Stimulated activated naive CD8-positive, alpha-beta T cell treated with anti-CD3 and anti-CD28 coated beads, Interleukin-15, amount 100 ng/mL, for 72 hours (primary cell): Measurements from ENCODE around the gene NSL1.
A peak's percentile ranks its signal among the peaks of the same experiment; 100 is the strongest.
"Not testable (repeated sequence)": the region's sequence is repeated elsewhere in the genome, so short reads cannot be mapped to it uniquely, and the experiment has no call there.

Experiments
- ATAC-seq: fragments of 150-1000 bp; cut with Tn5 transposase; 2 replicates; pipeline ENCODE4 v1.10.0; 2021; ENCODE audit warnings: mild to moderate bottlenecking, moderate library complexity
- DNase-seq, 2 donors: peaks; one replicate each; pipeline ENCODE4 v3.0.0; 2021 to 2022
- H3K27ac Mint-ChIP-seq, 2 donors: one replicate each; pipeline ENCODE4 v1.8.0; 2022; ENCODE audit warnings: mild to moderate bottlenecking in 2 of 2, mixed read lengths in 2 of 2, moderate library complexity in 2 of 2
- H3K27me3 Mint-ChIP-seq: one replicate; pipeline ENCODE4 v1.8.0; 2022; ENCODE audit warnings: mixed read lengths
- H3K4me1 Mint-ChIP-seq: one replicate; pipeline ENCODE4 v1.8.0; 2022; ENCODE audit warnings: mild to moderate bottlenecking, mixed read lengths
- H3K4me3 Mint-ChIP-seq, 2 donors: one replicate each; pipeline ENCODE4 v1.8.0; 2022; ENCODE audit warnings: mild to moderate bottlenecking in 2 of 2, mixed read lengths in 2 of 2, moderate library complexity in 1 of 2
- H3K9me3 Mint-ChIP-seq, 2 donors: one replicate each; pipeline ENCODE4 v1.8.0; 2022; ENCODE audit warnings: mixed read lengths in 2 of 2

NSL1 gene

GRCh38 chr1:212797681-212798080, 6.1 kb upstream of the NSL1 start:
- DNase-seq = no peak
- peaks cover 19% of the 10 kb centered on the region for H3K4me1 Mint-ChIP-seq
- H3K27me3 Mint-ChIP-seq = no peaks in the 10 kb centered on the region
- no peak overlapping the region for H3K27ac Mint-ChIP-seq
- ATAC-seq = no peak
- H3K4me3 Mint-ChIP-seq = no peak overlapping the region
- H3K9me3 Mint-ChIP-seq = peaks cover 0 to 6% of the 10 kb centered on the region in 2 donors

DNA sequence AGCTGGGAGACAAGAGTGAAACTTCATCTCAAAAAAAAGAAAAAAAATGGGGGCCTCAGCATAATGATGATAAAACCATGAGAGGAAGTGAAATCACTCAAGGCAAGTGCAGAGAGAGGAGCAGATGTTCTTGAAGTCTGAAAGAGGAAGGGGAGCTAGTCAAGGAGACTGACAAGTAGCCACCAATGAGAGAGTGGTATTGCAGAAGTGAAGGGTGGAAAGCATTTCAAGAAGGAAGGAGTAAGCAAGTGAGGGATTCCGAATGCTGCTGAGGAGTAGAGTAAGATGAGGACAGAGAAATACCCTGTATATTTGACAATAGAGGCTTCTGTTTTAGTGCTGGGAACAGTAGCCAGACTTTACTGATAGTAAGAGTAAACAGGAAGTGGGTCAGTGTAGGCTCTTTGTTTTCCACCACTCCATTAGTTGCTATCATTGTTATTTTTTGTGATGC, 3.0 kb upstream of the NSL1 start:
- no peak for ATAC-seq
- DNase-seq = no peak
- Mint-ChIP-seq H3K27ac (no peak overlapping the region), H3K27me3 (no peaks in the 10 kb centered on the region), H3K4me1 (peaks cover 35% of the 10 kb centered on the region), H3K4me3 (no peak overlapping the region), H3K9me3 (peaks cover 0 to 6% of the 10 kb centered on the region in 2 donors)

GRCh38 chr1:212792396-212792908, 875 bp upstream of the NSL1 start:
- DNase-seq (no peak), ATAC-seq (no peak)
- H3K9me3 Mint-ChIP-seq = peaks cover 0 to 6% of the 10 kb centered on the region in 2 donors
- H3K27ac Mint-ChIP-seq = peak overlapping the region; percentile 98 to 99
- peaks cover 43% of the 10 kb centered on the region for H3K4me1 Mint-ChIP-seq
- peak overlapping the region; percentile 99 to 100 for H3K4me3 Mint-ChIP-seq
- no peaks in the 10 kb centered on the region for H3K27me3 Mint-ChIP-seq

DNA sequence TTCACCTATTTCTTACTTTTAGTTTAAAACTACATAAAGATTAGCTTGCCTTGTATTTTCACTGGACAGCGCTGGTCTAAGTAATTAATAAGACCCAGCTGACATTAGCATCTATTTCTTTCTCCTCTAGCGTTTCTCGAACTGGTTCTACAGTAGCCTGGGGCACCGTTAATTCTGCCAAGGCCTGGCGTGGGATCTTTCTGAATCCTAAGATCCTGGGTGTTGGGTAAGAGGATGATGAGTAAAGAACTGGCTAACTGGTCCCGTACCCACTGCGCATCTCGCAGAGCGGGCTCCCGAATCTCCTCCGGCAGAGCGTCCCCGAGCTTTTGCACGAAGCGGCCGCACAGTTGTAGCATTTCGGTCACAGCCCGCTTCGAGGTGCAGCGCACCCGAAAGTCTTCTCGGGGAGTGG, 309 bp downstream of the NSL1 start:
- H3K27ac Mint-ChIP-seq = peak overlapping the region; percentile 98 to 99
- H3K9me3 Mint-ChIP-seq = peaks cover 0 to 6% of the 10 kb centered on the region in 2 donors
- DNase-seq = no peak
- peak; percentile 82 for ATAC-seq
- no peaks in the 10 kb centered on the region for H3K27me3 Mint-ChIP-seq
- peak overlapping the region; percentile 99 to 100 for H3K4me3 Mint-ChIP-seq
- H3K4me1 Mint-ChIP-seq = peaks cover 43% of the 10 kb centered on the region

DNA sequence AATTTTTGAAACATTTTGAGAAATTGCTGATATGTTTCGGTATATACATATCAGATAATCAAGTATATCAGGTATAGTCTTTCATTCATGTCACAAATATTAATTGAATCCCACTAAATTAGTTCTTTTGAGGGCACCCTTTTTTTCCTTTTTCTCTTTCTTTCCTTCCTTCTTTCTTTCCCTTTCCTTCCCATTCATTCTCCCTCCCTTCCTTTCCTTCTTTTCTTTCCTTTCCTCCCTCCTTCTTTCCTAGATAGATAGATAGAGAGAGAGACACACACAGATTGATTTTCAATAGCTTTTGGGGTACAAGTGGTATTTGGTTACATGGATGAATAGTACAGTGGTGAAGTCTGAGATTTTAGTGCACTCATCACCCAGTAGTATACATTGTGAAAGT, 5.7 kb downstream of the NSL1 start:
- no peak overlapping the region for H3K27ac Mint-ChIP-seq

DNA sequence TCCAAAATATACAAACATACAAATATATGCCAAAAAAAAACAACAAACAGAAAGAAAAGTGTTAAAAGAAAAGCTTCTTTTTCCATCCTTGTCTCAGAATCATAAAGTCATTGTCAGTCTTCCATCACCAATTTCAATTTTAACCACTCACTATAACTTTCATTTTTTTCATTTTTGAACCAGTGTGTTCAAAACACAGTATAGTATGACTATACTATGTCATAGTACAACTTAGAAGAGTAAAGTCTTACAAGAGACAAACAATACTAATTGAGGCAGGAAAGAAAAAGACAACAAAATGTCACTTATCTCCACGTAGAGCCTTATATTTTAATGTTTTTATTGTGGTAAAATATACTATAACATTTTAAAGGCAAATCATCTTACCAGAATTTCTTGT, 7.6 kb downstream of the NSL1 start:
- Mint-ChIP-seq H3K4me1 (peaks cover 19% of the 10 kb centered on the region), H3K9me3 (no peaks in the 10 kb centered on the region), H3K27me3 (no peaks in the 10 kb centered on the region), H3K27ac (no peak overlapping the region), H3K4me3 (no peak overlapping the region)
- DNase-seq (no peak), ATAC-seq (no peak)

More for the DNA sequence above, 5.7 kb downstream of the NSL1 start:
- H3K27me3 Mint-ChIP-seq = no peaks in the 10 kb centered on the region
- H3K9me3 Mint-ChIP-seq = no peaks in the 10 kb centered on the region
- H3K4me1 Mint-ChIP-seq = peaks cover 31% of the 10 kb centered on the region
- no peak overlapping the region for H3K4me3 Mint-ChIP-seq
- no peak for DNase-seq
- no peak for ATAC-seq

- ATAC-seq = peak; percentile 37
- DNase-seq = no peak
- H3K27ac Mint-ChIP-seq = no peak overlapping the region
- H3K9me3 Mint-ChIP-seq = no peaks in the 10 kb centered on the region
- peaks cover 12% of the 10 kb centered on the region for H3K4me1 Mint-ChIP-seq
- no peaks in the 10 kb centered on the region for H3K27me3 Mint-ChIP-seq
- H3K4me3 Mint-ChIP-seq = no peak overlapping the region
These were observed 9.0 kb downstream of the NSL1 start for GRCh38 chr1:212782422-212783154.

DNA sequence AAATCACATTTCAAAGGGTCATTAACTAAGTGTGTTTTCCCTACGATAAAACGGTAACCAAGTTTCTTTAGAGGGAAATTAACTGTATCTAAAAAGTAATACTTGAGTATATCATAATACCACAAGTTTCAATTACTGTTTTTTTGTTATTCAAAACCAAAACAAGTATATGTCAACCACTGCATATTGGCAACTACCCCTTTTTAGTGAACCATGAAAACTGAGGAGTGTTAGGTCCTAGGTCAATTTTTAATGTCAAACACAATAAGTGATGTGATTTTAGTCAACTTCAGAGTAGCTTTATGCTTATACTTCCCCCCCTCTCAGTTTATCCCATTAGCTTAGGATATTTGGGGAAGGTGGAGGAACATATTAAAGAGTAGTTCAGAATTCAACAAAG, 10.4 kb downstream of the NSL1 start:
- Mint-ChIP-seq H3K4me3 (no peak overlapping the region), H3K27me3 (no peaks in the 10 kb centered on the region), H3K4me1 (peaks cover 12% of the 10 kb centered on the region), H3K9me3 (no peaks in the 10 kb centered on the region), H3K27ac (no peak overlapping the region)
- DNase-seq (no peak), ATAC-seq (no peak)

- DNase-seq (no peak), ATAC-seq (no peak)
- Mint-ChIP-seq H3K27ac (no peak overlapping the region), H3K4me3 (no peak overlapping the region), H3K4me1 (peaks cover 12% of the 10 kb centered on the region), H3K9me3 (no peaks in the 10 kb centered on the region), H3K27me3 (no peaks in the 10 kb centered on the region)
These were observed 10.8 kb downstream of the NSL1 start for GRCh38 chr1:212780759-212781158.

DNA sequence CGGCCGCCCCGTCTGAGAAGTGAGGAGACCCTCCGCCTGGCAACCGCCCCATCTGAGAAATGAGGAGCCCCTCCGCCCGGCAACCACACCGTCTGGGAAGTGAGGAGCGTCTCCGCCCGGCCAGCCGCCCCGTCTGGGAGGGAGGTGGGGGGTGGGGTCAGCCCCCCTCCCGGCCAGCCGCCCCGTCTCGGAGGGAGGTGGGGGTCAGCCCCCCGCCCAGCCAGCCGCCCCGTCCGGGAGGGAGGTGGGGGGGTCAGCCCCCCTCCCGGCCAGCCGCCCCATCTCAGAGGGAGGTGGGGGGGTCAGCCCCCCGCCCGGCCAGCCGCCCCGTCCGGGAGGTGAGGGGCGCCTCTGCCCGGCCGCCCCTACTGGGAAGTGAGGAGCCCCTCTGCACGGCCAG, 12.5 kb downstream of the NSL1 start:
- not testable (repeated sequence) for H3K9me3 Mint-ChIP-seq, H3K27ac Mint-ChIP-seq, ATAC-seq, DNase-seq, H3K4me3 Mint-ChIP-seq, H3K27me3 Mint-ChIP-seq
- peaks cover 26% of the 10 kb centered on the region for H3K4me1 Mint-ChIP-seq

GRCh38 chr1:212777151-212777550, 14.4 kb downstream of the NSL1 start:
- DNase-seq = no peak
- peaks cover 28% of the 10 kb centered on the region for H3K4me1 Mint-ChIP-seq
- no peak overlapping the region for H3K27ac Mint-ChIP-seq

DNA sequence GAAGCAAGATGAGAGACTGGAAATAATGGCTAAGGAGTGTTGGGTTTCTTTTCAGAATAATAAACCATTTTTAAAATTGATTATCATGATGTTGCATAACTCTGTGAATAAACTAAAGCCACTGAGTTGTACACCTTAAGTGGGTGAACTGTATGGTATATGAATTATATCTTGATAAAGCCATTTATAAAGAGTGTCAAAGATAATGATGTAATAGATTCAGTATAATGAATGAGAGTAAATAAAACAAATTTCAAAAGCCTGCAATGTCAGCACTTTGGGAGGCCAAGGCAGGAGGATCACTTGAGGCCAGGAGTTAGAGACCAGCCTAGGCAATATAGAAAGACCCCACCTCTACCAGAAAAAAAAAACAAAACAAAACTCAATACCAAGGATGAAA, 16.3 kb downstream of the NSL1 start:
- Mint-ChIP-seq H3K4me1 (peaks cover 34% of the 10 kb centered on the region), H3K27ac (no peak overlapping the region)

More at GRCh38 chr1:212777151-212777550, 14.4 kb downstream of the NSL1 start:
- no peak overlapping the region for H3K4me3 Mint-ChIP-seq
- H3K27me3 Mint-ChIP-seq = no peaks in the 10 kb centered on the region
- no peak for ATAC-seq
- no peaks in the 10 kb centered on the region for H3K9me3 Mint-ChIP-seq

DNA sequence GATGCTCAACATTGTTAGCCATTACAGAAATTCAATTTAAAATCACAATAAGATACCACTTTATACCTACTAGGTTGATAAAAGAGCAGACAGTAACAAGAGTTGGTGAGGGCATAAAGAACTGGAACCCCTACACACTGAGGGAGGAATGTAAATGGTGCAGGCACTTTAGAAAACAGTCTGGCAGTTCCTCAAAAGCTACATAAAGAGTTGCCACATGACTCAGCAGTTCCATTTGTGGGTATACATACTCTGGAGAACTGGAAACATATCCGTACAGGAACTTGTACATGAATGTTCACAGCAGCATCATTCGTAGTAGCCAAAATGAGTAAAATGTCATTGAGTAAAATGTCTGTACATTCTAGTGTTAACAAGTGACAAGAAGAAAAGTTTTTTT, 17.0 kb downstream of the NSL1 start:
- ATAC-seq = no peak
- H3K4me1 Mint-ChIP-seq = peaks cover 41% of the 10 kb centered on the region
- no peaks in the 10 kb centered on the region for H3K27me3 Mint-ChIP-seq
- peaks cover 8 to 11% of the 10 kb centered on the region in 2 donors for H3K9me3 Mint-ChIP-seq
- no peak overlapping the region for H3K27ac Mint-ChIP-seq
- no peak overlapping the region for H3K4me3 Mint-ChIP-seq
- DNase-seq = no peak

More for the DNA sequence above, 16.3 kb downstream of the NSL1 start:
- ATAC-seq = no peak
- H3K4me3 Mint-ChIP-seq = no peak overlapping the region
- peaks cover 1 to 4% of the 10 kb centered on the region in 2 donors for H3K9me3 Mint-ChIP-seq
- no peak for DNase-seq
- H3K27me3 Mint-ChIP-seq = no peaks in the 10 kb centered on the region

DNA sequence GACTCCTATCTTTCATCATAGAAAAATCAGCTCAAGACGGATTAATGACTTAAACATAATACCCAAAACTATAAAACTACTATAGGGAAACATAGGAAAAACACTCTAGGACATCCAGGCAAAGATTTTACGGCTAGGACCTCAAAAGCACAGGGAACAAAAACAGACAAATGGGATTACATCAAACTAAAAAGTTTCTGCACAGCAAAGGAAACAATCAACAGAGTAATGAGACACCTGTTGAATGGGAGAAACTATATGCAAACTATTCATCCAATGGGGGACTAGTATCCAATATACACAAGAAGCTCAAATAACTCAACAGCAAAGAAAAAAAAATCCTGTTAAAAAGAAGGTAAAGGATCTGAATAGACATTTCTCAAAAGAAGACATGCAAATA, 18.6 kb downstream of the NSL1 start:
- H3K27ac Mint-ChIP-seq = no peak overlapping the region
- H3K27me3 Mint-ChIP-seq = no peaks in the 10 kb centered on the region
- ATAC-seq = no peak
- no peak for DNase-seq
- no peak overlapping the region for H3K4me3 Mint-ChIP-seq
- peaks cover 20 to 27% of the 10 kb centered on the region in 2 donors for H3K9me3 Mint-ChIP-seq
- H3K4me1 Mint-ChIP-seq = peaks cover 56% of the 10 kb centered on the region

DNA sequence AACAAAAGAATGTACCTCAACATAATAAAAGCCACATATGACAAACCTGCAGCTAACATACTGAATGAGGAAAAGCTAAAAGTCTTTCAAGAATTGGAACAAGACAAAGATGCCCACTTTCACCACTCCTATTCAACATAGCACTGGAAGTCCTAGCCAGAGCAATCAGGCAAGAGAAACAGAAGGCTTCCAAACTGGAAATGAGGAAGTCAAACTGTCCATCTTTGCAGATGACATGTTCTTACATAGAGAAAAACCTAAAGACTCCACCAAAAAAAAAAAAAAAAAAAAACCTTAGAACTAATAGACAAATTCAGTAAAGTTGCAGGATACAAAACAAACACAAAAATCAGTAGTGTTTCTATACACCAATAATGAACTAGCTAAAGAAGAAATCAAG, 20.2 kb downstream of the NSL1 start:
- peaks cover 68% of the 10 kb centered on the region for H3K4me1 Mint-ChIP-seq
- no peak overlapping the region for H3K27ac Mint-ChIP-seq
- DNase-seq (no peak), ATAC-seq (no peak)
- no peaks in the 10 kb centered on the region for H3K27me3 Mint-ChIP-seq
- peaks cover 32 to 42% of the 10 kb centered on the region in 2 donors for H3K9me3 Mint-ChIP-seq
- H3K4me3 Mint-ChIP-seq = no peak overlapping the region

DNA sequence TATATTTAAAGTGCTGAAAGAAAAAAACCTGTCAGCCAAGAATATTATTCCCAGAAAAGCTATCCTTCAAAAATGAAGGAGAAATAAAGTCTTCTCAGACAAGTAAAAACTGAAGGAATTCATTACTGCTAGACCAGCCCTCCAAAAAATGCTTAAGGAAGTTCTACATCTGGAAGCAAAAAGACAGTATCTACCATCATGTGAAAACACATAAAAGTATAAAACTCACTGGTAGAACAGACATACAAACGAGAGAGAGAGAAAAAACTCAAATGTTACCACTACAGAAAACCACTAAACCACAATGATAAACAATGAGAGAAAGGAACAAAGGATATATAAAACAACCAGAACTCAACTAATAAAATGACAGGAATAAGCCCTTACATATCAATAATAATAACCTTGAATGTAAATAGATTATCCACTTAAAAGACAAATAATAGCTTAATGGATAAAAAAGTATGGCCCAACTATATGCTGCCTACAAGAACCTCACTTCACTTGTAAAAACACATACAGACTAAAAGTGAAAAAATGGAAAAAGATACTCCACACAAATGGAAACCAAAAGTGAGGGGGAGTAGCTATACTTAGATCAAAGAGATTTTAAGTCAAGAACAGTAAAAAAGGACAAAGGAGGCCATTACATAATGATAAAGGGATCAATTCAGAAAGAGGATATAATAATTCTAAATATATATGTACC, 22.0 kb downstream of the NSL1 start:
- peaks cover 32 to 48% of the 10 kb centered on the region in 2 donors for H3K9me3 Mint-ChIP-seq
- H3K27me3 Mint-ChIP-seq = no peaks in the 10 kb centered on the region
- no peak for DNase-seq
- H3K4me3 Mint-ChIP-seq = peak overlapping the region; percentile 11 to 52
- peak; percentile 83 for ATAC-seq
- peak overlapping the region in 1 of 2 donors; percentile 50 for H3K27ac Mint-ChIP-seq
- H3K4me1 Mint-ChIP-seq = peaks cover 71% of the 10 kb centered on the region
